HG02642 (cell line): ENCODE measurements around the gene KRTAP1-3.
"Not testable (repeated sequence)": the region's sequence is repeated elsewhere in the genome, so short reads cannot be mapped to it uniquely, and the experiment has no call there.

Experiments used
- ATAC-seq: cut with Tn5 transposase; IDR thresholded peaks from one replicate; pipeline ENCODE4 v1.9.1; 2021; ENCODE audit warnings: mild to moderate bottlenecking; ENCODE audit not compliant: unreplicated experiment, poor library complexity

Gene KRTAP1-3

GRCh38 chr17:41034346-41034935 lies at the start of gene KRTAP1-3:
KRTAP1-3 (minus strand) TSS chr17:41034874; CDS start chr17:41034821, 53 bp downstream.
- ATAC-seq, result not testable (repeated sequence)

GRCh38 chr17:41084100-41084856 lies 49.6 kb upstream of the KRTAP1-3 start, which contains the start of gene KRTAP4-7:
KRTAP4-7 (plus strand) TSS chr17:41084150; CDS start chr17:41084207, 57 bp downstream.
- ATAC-seq, result not testable (repeated sequence)

- ATAC-seq, result not testable (repeated sequence)
Observed at GRCh38 chr17:41083427-41083826, 48.8 kb upstream of the KRTAP1-3 start.

GRCh38 chr17:41082626-41083025 lies 48.0 kb upstream of the KRTAP1-3 start:
- ATAC-seq, result no peak

GRCh38 chr17:41076788-41077187 lies 42.1 kb upstream of the KRTAP1-3 start:
- no peak for ATAC-seq

GRCh38 chr17:41073676-41074075 lies 39.0 kb upstream of the KRTAP1-3 start:
- no peak for ATAC-seq

- ATAC-seq, result no peak
Observed at GRCh38 chr17:41071606-41072360, 37.1 kb upstream of the KRTAP1-3 start.

GRCh38 chr17:41069031-41069430 lies 34.4 kb upstream of the KRTAP1-3 start:
- ATAC-seq, result no peak

- ATAC-seq, result no peak
Observed at GRCh38 chr17:41067281-41067680, 32.6 kb upstream of the KRTAP1-3 start.

- no peak for ATAC-seq
Observed at GRCh38 chr17:41065829-41066624, 31.4 kb upstream of the KRTAP1-3 start, which contains the start of gene KRTAP2-4. KRTAP2-4 (minus strand) TSS chr17:41065879; CDS start chr17:41065845, 34 bp downstream.

- not testable (repeated sequence) for ATAC-seq
Observed at GRCh38 chr17:41065016-41065689, 30.5 kb upstream of the KRTAP1-3 start.

- no peak for ATAC-seq
Observed at GRCh38 chr17:41064301-41064700, 29.6 kb upstream of the KRTAP1-3 start.

GRCh38 chr17:41063449-41063848 lies 28.8 kb upstream of the KRTAP1-3 start:
- no peak for ATAC-seq

- no peak for ATAC-seq
Observed at GRCh38 chr17:41061964-41062363, 27.3 kb upstream of the KRTAP1-3 start.

GRCh38 chr17:41060052-41060604 lies 25.5 kb upstream of the KRTAP1-3 start, which contains the start of gene KRTAP2-3:
KRTAP2-3 (minus strand) TSS chr17:41060114; CDS start chr17:41060050, 64 bp downstream.
- ATAC-seq, result no peak

GRCh38 chr17:41059276-41060051 lies 24.8 kb upstream of the KRTAP1-3 start:
- not testable (repeated sequence) for ATAC-seq

GRCh38 chr17:41058741-41059140 lies 24.1 kb upstream of the KRTAP1-3 start:
- ATAC-seq, result no peak

GRCh38 chr17:41057547-41057946 lies 22.9 kb upstream of the KRTAP1-3 start:
- ATAC-seq, result no peak
